Tibial artery (tissue), 4 donors: ENCODE data around the gene ADORA3.
A peak's percentile ranks its signal among the peaks of the same experiment; 100 is the strongest.

Experiments
- DNase-seq, 2 donors: peaks; one replicate each; pipeline ENCODE4 v3.0.0-alpha.2; 2019
- H3K27ac ChIP-seq, 2 donors: fragments of 200-600 bp; sonication (generic) in 1 of 2; 1 replicate in 1 of 2; 2 replicates in 1 of 2; pipeline ENCODE4 v1.5.1; 2018 to 2019; ENCODE audit warnings: mild to moderate bottlenecking in 1 of 2
- H3K27me3 ChIP-seq, 2 donors: fragments of 200-600 bp; sonication (generic) in 1 of 2; one replicate each; pipeline versions ENCODE4 v1.5.1 to v1.6.0; 2016 to 2019
- H3K36me3 ChIP-seq, 3 donors: fragments of 200-600 bp; sonication (generic) in 2 of 3; one replicate each; pipeline ENCODE4 v1.5.1; 2016 to 2019; ENCODE audit warnings: mild to moderate bottlenecking in 2 of 3
- H3K4me1 ChIP-seq, 4 donors: fragments of 200-600 bp; sonication (generic) in 2 of 4; 1 replicate in 3 of 4; 2 replicates in 1 of 4; pipeline ENCODE4 v1.5.1; 2016 to 2019
- H3K4me3 ChIP-seq, 2 donors: fragments of 200-600 bp; sonication (generic) in 1 of 2; 1 replicate in 1 of 2; 2 replicates in 1 of 2; pipeline ENCODE4 v1.5.1; 2018 to 2019; ENCODE audit warnings: mild to moderate bottlenecking in 2 of 2
- H3K9me3 ChIP-seq, 3 donors: fragments of 200-600 bp; sonication (generic) in 1 of 3; one replicate each; pipeline ENCODE4 v1.5.1; 2016 to 2019
- intact Hi-C: fragments of 100-400 bp; cut with DNase I; formaldehyde crosslinking; loops from one replicate; pipeline ENCODE4 v1.15.0; 2023; ENCODE audit warnings: low total_unique reads
- TF ChIP-seq, protein P1 (sequence below), 2 experiments: fragments of 200-600 bp in 1 of 2; fragments of 450-650 bp in 1 of 2; IDR thresholded peaks; one replicate each; pipeline ENCODE4 v1.5.1; 2017 to 2019; ENCODE audit warnings: antibody characterized with exemption in 2 of 2, mild to moderate bottlenecking in 1 of 2, moderate library complexity in 1 of 2

Gene ADORA3

DNA sequence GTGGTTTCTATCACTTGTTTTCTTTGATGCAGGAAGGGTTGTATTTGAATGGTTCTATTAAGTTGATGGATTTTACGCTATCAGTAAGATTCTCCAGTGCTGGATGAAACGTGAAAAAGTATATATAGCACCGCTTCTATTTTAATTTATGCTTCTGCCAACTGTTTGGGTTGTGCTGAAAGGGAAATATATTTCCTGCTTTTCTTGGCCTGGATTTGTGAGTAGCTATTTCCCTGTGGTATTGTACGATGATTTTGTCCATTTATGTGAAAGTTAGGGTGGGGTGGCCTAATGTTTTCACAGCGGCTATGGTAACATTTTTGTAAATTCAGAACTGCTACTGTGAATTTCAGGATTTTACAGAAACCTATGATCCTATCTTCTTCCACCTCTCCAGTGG, 29.3 kb downstream of the ADORA3 start:
- DNase-seq = no peak
- TF ChIP-seq, protein P1, sequence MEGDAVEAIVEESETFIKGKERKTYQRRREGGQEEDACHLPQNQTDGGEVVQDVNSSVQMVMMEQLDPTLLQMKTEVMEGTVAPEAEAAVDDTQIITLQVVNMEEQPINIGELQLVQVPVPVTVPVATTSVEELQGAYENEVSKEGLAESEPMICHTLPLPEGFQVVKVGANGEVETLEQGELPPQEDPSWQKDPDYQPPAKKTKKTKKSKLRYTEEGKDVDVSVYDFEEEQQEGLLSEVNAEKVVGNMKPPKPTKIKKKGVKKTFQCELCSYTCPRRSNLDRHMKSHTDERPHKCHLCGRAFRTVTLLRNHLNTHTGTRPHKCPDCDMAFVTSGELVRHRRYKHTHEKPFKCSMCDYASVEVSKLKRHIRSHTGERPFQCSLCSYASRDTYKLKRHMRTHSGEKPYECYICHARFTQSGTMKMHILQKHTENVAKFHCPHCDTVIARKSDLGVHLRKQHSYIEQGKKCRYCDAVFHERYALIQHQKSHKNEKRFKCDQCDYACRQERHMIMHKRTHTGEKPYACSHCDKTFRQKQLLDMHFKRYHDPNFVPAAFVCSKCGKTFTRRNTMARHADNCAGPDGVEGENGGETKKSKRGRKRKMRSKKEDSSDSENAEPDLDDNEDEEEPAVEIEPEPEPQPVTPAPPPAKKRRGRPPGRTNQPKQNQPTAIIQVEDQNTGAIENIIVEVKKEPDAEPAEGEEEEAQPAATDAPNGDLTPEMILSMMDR (IDR thresholded peaks at IDR 0.05) = no peak
- H3K36me3 ChIP-seq = peaks cover 10 to 41% (median 29%) of the 10 kb centered on the region in 3 donors
- no peaks in the 10 kb centered on the region for H3K9me3 ChIP-seq
- peak overlapping the region; percentile 26 to 50 for H3K27ac ChIP-seq
- H3K4me1 ChIP-seq = peaks cover 0 to 18% (median 8%) of the 10 kb centered on the region in 4 donors
- peak overlapping the region; percentile 17 to 25 for H3K4me3 ChIP-seq
- intact Hi-C loops = no loop called here
- no peaks in the 10 kb centered on the region for H3K27me3 ChIP-seq

DNA sequence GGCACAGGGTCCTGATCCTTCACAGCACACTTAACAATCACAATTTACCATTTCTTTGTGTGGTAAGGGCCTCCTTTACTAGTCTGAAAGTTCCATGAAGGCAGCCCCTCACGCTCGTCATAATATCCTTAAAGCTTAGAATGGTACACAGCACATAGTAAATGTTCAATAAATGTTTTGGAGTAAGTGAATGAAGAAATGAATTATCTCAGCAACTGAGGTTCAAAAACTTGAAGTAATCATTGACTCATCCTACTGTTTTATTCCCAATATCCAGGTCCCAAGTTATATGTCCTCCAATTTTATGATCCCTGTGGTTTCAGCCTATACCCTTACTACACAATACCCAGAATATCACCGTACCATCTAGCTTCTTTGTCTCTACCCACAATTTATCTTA, 31.9 kb downstream of the ADORA3 start:
- Histone ChIP-seq H3K4me3 (no peak overlapping the region), H3K27me3 (no peaks in the 10 kb centered on the region), H3K36me3 (peaks cover 35 to 53% (median 50%) of the 10 kb centered on the region in 3 donors), H3K4me1 (peaks cover 0 to 18% (median 8%) of the 10 kb centered on the region in 4 donors), H3K9me3 (no peaks in the 10 kb centered on the region), H3K27ac (no peak overlapping the region)
- no peak for DNase-seq
- intact Hi-C loops = no loop called here
- TF ChIP-seq, protein P1 (IDR thresholded peaks at IDR 0.05) = no peak

DNA sequence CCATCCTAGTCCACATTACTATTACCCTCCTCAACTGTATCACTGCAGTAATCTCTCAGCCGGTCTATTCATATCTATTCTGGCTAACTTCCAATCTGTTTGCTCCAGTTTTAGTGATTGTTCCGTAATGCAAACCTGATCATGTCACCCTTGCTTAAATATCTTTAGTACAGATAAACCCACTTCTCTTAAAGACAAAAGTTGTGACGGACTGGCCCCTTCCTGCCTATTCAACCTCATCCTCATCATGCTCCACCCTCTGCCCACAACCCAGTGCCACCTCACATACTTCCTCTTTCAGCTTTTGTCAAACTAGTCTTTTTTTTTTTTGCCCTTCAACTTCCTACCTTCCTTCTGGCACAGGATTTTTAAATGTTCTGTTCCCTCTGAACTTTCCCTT, 32.4 kb downstream of the ADORA3 start:
- no peak overlapping the region for H3K4me3 ChIP-seq
- no peaks in the 10 kb centered on the region for H3K9me3 ChIP-seq
- TF ChIP-seq, protein P1 (IDR thresholded peaks at IDR 0.05) = no peak
- H3K27me3 ChIP-seq = no peaks in the 10 kb centered on the region
- H3K36me3 ChIP-seq = peaks cover 38 to 55% (median 50%) of the 10 kb centered on the region in 3 donors
- no peak overlapping the region for H3K27ac ChIP-seq
- intact Hi-C loops = no loop called here
- peaks cover 0 to 18% (median 8%) of the 10 kb centered on the region in 4 donors for H3K4me1 ChIP-seq
- peak; percentile 69 to 79 for DNase-seq

DNA sequence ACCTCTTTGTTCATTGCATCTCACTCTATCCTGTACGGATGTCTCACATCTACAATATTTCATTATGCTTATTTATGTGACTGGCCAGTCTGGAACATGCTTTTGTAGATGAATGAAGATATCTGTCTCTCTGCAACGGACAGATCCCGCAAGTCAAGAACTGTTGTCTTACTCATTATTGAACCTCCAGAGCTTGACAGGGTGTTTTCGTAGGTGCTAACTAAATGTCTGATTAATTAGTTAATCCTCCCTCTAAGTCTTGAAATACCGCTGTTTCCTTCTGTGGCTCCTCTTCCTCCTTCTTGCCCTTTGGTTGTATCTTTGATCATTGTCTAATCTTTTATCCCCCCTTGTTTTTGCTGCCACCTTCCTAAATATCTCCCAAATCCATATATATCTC, 32.8 kb downstream of the ADORA3 start:
- H3K27ac ChIP-seq = no peak overlapping the region
- H3K4me1 ChIP-seq = peaks cover 0 to 18% (median 8%) of the 10 kb centered on the region in 4 donors
- peaks cover 40 to 59% (median 50%) of the 10 kb centered on the region in 3 donors for H3K36me3 ChIP-seq
- intact Hi-C loops = no loop called here
- H3K27me3 ChIP-seq = no peaks in the 10 kb centered on the region
- TF ChIP-seq, protein P1 (IDR thresholded peaks at IDR 0.05) = no peak
- no peaks in the 10 kb centered on the region for H3K9me3 ChIP-seq
- no peak overlapping the region for H3K4me3 ChIP-seq
- DNase-seq = no peak

DNA sequence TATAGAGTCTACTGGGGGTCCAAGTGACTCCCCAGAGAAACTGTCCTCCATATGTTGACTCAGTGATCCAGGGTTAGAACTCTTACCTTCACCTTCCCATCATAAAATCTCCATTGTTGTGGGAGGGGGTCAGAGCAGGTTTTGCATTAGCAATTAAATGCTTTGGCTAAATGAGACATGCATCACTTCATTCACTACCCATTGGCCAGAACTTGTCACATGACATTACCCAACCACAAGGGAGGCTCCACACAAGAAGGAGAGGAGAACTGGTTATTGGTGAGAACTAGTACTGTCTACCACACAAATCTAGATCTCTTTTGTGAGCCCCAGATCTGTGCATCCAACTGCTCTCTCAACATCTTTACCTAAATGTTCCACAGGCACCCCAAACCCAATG, 33.9 kb downstream of the ADORA3 start:
- H3K27me3 ChIP-seq = no peaks in the 10 kb centered on the region
- no peak for DNase-seq
- peaks cover 40 to 70% (median 61%) of the 10 kb centered on the region in 3 donors for H3K36me3 ChIP-seq
- H3K9me3 ChIP-seq = no peaks in the 10 kb centered on the region
- TF ChIP-seq, protein P1 (IDR thresholded peaks at IDR 0.05) = no peak
- no peak overlapping the region for H3K27ac ChIP-seq
- peaks cover 0 to 14% (median 7%) of the 10 kb centered on the region in 4 donors for H3K4me1 ChIP-seq
- no peak overlapping the region for H3K4me3 ChIP-seq
- intact Hi-C loops = no loop called here

DNA sequence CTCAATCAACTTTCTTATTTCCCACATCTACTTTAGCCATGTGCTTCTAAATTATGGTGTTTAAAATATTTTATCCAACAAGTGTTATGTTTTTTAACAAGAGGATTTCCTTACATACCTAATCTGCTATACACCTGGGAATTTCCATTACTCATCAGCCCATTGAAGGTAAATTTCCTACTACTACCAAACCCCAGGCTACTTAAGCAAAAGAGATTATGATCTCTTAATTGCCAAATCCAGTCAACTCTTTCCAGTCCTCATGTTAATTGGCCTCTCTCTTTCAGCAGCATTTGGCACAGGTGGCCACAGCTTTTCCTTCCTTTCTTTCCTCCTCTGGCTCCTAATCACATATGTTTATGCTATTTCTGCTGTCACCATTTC, 34.7 kb downstream of the ADORA3 start:
- Histone ChIP-seq H3K27ac (no peak overlapping the region), H3K27me3 (no peaks in the 10 kb centered on the region), H3K9me3 (no peaks in the 10 kb centered on the region), H3K36me3 (peaks cover 40 to 71% (median 68%) of the 10 kb centered on the region in 3 donors), H3K4me3 (no peak overlapping the region), H3K4me1 (peaks cover 0 to 6% (median 2%) of the 10 kb centered on the region in 4 donors)
- intact Hi-C loops = no loop called here
- TF ChIP-seq, protein P1 (IDR thresholded peaks at IDR 0.05) = no peak
- no peak for DNase-seq
